HK-2 (cell line): ENCODE measurements around the gene ACTR3.

Source experiments
- DNase-seq: peaks from one replicate; pipeline ENCODE4 v3.0.0-alpha.2; 2018; ENCODE audit not compliant: unreplicated experiment

Gene ACTR3

DNA sequence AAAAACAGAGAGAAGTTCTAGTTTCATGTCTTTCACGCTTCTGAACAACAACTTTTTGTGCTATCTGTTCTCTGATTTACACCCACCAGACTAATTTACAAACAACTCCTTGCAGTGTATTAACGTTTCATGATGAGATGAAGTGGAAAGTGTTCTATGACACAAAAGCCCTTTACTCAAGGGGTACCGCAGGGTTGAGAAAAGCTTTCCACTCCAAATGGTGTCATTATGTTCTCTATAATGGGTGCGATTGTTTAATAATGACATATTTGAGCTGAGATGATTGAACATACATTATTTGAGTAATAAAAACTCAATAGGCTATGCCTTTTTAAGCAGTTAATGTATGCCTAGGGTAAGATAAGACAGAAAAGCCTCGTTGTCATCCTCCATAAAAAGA lies 76.3 kb downstream of the ACTR3 start:
- DNase-seq, result no peak

DNA sequence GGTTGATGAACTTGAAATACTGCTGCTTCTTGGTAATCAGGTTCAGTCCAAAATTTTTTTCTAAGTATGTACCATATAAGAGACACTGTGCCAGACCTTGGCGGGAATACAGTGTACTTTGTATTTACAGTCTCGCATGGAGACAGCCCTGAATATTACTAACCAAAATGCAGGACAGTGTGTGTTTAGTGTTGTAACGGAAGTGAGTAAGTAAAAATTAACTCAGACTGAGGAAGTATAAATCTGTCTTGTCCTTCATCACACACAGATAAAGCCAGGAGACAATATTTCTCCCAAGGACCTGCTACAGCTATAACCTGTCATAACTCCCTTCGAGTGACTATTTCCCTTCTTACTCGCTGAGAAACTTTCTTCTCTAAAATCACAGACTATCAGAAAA lies 76.9 kb downstream of the ACTR3 start:
- no peak for DNase-seq

GRCh38 chr2:113967272-113967671 lies 77.4 kb downstream of the ACTR3 start:
- DNase-seq, result no peak

DNA sequence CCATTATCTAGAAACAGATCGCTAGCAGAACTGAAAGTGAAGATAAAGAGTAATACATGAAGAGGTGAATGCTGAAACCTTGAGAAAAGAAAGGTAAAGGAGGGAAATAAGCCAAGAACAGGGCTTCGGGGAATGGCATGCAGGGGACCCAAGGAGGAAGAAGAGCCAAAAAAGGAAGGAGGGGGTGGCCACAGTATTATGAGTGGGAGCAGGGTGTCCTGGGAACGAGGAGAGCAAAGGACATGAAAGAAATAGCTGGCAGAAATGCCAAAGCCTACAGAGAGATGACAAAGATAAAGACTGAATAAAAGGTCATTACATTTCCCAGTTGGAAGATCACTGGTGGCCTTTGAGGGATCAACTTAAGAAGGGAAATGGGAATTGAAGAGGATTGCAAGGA lies 82.9 kb downstream of the ACTR3 start:
- DNase-seq, result no peak

- DNase-seq, result no peak
These were observed 83.9 kb downstream of the ACTR3 start for GRCh38 chr2:113973810-113974209.

GRCh38 chr2:113974727-113975126 lies 84.8 kb downstream of the ACTR3 start:
- DNase-seq, result no peak

DNA sequence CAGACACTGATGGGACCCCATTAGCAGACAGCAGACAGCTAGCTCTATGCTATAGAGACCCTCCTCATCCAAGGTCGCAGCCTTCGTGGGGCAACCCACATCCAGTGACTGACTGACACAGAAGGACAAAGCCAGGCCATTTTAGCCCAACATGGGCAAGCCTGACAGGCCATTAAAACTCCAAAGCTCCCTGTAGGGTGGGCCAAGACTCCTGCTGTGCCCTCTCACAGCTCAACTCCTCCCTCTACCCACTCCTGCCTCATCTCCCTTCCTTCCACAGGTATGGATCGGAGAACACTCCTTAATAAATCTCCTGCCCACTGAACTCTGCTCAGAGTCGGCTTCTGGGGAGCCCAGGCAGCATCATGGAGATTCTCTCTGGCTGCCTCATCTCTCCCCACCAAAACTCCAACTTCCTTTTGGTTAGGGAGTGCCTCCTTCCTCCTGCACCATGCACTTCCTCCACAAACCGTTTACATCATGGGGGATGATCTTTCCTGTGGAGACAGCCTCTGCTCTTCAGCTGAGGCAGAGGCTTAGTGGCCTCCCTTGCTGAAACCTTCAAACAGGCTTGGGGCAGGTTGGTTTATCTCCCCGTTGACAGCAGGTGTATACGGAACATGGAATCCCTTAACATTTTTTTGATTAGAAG lies 86.5 kb downstream of the ACTR3 start:
- no peak for DNase-seq

GRCh38 chr2:113977060-113977659 lies 87.3 kb downstream of the ACTR3 start:
- DNase-seq, result no peak

DNA sequence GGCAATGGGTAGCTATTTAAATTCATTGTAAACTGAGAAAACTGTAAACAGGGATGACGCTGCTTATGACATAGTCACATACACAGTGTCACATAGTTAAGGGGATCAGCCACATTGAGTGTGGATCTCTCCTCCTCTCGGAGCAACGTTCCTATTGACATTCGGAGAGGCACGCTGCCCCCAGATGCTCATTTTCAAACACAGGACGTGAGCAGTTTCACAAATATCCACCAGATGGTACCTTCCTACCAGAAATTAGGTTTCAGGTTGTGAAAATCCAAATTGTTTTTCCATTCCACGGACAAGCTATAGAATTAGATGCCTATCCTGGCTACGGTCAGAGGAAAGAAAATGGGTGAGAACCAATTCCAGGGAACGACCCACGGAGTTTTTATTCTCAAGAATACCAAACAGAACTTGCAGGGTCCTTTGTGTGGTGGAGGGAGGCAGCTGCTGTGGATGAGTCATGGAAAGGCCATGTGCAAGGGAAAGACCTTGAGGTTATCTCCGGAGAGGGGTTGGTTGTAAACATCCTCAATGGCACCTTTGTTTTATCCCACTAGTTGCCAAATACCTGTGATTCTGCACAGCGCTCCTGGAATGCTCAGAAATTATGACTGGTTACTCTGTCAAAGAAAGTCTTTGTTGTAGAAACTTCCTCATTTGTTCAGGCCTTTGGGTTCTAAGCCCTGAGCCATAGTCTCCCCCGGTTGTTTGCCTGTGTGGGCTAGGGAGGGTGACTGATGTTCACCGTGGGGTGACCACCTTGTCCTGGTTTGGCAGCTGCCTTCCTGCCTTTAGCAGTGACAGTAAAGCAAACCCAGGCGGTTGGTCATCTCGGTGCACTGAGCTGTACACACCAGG lies 88.0 kb downstream of the ACTR3 start:
- DNase-seq, result no peak

DNA sequence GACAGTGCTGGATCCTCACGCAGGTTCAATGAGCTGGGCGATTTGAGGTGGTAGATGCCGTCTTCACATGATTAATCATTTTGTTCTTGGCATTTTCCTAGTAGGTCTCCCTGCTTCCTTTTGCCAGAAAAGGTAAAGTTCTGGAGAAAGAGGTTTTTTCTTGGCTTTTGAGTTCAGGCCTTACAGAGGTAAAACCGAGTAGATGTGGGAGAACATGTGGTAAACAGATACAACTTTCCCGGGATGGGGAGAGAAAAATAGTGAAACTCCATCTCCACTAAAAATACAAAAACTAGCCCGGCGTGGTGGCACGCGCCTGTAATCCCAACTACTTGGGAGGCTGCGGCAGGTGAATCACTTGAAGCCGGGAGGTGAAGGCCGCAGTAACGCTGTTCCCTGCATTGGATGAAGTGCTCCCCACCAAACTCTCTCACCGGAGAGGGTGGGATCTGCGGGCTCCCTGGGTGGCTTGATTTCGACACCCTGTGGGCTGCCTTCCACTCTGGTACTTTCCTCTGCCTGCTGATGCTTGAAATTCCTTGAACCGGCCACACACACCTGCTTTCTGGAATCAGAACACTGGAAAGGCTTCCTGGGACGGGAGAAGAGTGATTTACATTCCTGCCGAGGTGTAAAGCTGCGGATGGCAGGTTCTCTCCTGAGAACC lies 88.8 kb downstream of the ACTR3 start:
- DNase-seq, result no peak

- DNase-seq, result no peak
These were observed 89.6 kb downstream of the ACTR3 start for GRCh38 chr2:113979191-113980128.

DNA sequence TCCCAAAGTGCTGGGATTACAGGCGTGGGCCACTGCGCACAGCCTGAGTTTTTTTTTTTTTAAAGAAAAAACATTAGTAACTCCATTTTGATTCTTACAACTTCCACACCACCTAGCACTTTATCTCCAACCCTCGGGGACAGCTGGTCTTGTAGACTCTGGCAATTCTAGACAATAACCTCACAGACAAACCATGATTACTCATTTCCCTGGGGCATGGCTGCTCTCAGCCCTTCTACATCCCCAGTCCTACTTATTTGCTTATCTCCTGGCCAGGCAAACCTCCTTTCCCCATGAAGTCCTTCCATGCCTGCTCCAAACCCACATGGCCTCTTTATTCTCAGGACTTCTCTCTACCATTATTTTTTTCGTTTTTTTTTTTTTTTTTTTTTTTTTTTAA lies 91.1 kb downstream of the ACTR3 start:
- DNase-seq, result no peak

DNA sequence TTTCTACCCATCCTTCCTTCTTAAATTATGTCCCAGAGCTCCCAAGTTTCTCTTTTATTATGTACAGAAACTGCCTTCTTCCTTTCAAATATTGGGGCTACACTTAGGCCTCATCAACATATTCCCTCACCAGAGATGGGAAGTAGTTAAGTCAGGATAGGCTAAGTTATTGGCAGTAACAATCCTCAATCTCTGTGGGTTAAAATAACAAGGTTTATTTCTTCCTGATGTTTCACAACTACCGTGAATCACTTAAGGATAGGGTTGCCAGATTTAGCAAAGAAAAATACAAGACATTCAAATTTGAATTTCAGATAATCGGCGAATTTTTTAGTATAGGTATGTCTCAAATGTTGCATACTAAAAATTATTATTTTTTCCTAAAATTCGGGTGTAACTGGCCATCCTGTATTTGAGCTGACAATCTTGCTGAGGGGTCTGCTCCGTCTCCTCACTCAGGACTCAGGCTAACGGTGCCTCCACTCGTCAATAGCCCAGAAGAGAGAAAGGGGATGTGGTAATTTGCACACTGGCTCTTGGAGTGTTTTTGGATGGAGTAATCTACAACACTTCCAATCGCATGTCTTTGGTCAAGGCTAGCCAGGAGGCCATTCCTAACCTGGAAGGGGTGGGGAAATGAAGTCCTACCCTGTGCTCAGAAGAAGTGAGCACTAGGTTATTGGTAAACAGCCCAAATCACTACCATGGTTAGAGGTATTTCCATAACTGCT lies 91.7 kb downstream of the ACTR3 start:
- DNase-seq, result no peak

DNA sequence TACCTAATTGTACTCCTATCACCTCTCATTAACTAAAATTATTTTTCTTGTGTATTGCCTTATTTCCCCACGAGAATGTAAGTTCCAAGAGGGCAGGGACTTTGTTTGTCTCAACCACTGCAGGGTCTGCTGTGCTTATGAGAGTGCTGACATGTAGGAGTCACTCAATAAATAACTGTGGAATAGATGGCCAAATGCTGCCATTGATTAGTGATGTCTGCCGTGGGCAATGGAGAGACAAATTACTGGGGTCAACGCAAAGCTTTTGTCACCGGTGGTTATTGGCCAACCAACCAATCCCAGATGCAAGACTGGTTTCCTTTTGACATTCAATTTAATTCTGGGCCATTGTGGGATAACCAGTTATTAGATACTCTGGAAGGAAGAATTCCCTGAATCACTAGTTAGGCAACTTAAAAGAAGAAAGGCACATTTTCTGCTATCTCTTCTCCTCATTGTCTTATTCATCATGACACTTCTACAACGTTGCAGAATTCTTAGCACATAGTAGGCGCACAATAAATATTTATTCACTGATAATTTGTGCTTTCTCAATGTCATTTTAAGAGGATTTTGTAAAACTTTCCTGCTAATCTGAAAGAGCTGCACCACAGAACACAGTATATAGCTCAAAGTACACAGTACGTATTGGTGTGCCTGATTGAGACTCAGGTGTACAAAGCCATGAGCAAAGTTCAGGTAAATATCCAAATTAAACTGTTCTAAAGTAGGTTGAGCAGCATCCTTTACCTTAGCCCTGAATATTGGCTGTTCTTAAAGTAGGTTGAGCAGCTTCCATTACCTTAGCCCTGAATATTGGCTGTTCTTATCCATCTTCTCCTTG lies 95.9 kb downstream of the ACTR3 start:
- DNase-seq, result no peak

GRCh38 chr2:113986762-113987290 lies 96.9 kb downstream of the ACTR3 start:
- no peak for DNase-seq

GRCh38 chr2:113992090-113992489 lies 102.2 kb downstream of the ACTR3 start:
- DNase-seq, result no peak

DNA sequence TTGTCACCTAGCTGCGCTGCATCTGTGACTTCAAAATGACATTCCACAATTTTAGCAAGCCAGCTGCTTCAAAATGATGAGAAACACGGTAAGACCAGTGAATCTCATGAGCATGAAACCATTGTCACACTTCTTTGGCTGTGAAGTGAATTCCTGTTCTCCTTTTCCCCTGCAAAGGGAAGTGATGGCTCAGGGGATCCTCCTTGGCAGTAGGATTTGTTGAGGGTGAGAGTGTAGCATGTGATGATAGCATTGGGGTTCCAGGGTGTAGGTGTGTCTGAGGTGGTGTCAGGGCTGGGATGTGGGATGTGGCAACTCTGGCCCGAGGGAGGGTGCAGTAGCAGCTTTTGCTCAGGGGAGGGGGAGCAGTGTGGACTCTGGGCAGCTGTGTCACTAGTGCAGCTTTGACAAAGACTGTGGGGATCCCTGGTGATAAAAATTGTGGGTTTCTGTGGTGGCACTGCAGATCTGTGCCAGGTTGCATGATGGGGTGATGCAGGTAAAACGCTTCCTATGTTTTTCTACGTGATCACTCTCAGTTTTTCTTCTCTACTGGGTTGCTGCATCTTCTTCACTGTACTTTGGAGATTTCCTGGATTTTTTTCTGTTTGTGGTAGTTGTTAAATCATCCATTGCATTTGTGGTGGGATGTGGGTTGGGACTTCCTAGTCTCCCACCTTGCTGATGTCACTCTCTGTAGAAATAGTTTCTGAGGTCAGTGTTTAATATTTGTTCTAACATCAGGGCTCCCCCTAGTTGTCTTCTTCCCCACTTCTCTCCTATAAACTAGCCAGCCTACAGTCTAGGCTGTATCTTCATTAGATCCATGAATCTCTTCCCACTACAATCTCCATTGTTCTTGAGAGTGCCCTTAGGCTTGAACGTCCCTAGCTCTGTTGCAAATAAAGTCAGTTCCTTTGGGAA lies 107.0 kb downstream of the ACTR3 start:
- no peak for DNase-seq

GRCh38 chr2:114001152-114001551 lies 111.3 kb downstream of the ACTR3 start:
- DNase-seq, result no peak
